ENCODE results near the gene MAN1C1.

DNA sequence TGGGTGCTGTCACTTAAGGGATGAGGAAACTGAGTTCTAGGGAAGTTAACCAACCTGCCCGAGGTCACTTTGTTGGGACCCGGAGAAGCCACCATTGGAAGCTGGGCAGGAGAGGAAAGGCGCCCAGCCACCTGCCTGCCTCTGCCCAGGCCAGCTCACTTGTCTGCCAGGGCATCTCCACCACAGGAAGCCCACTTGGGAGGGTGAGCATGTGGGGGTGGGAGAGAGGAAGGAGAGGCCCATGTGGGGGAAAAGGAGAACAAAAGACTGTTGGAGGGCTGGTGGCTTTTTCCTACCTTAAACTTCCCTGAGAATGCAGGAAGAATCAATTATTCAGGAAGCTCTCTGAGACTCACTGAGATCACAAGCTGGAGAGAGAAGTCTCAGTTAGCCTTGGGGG lies 139.6 kb downstream of the MAN1C1 start:
- no peak for TF ChIP-seq POLR2AphosphoS5 (IDR thresholded peaks at IDR 0.05; ENCODE audit: low read depth, low read length)
- TF ChIP-seq SP1 (IDR thresholded peaks at IDR 0.05; ENCODE audit: low read depth): no peak

All from HCT116 (cell line).